Keratinocyte (primary cell): ENCODE measurements around the gene ERC1. TPM values are rescaled to one million over a fixed set of nuclear protein-coding genes. Genes with fewer than 3 reads are reported as not detected.

Source experiments
- DNase-seq: peaks from one replicate; pipeline ENCODE4 v3.0.0-alpha.2; 2011; ENCODE audit warnings: low read depth, missing footprints, low spot score
- FAIRE-seq: peaks from 2 replicates; lab custom pipeline; 2011; peaks lifted over from hg19 to GRCh38; lab: Jason Lieb, UNC
- H2AFZ ChIP-seq: 2 replicates; pipeline ENCODE4 v1.6.0; 2012; ENCODE audit warnings: low read length, control low read depth, inconsistent platforms; ENCODE audit not compliant: control insufficient read depth
- H3K27ac ChIP-seq: 2 replicates; pipeline ENCODE4 v1.5.1; 2011; ENCODE audit warnings: low read length; ENCODE audit not compliant: control insufficient read depth, insufficient read depth
- H3K27me3 ChIP-seq: 3 replicates; pipeline ENCODE4 v1.6.0; 2011; ENCODE audit warnings: low read length; ENCODE audit not compliant: control insufficient read depth, insufficient read depth; ENCODE audit errors: extremely low read depth
- H3K36me3 ChIP-seq, 2 experiments: 2 replicates in 1 of 2; 3 replicates in 1 of 2; pipeline ENCODE4 v1.5.1; 2011; ENCODE audit warnings: low read length in 2 of 2, mild to moderate bottlenecking in 1 of 2; ENCODE audit not compliant: control insufficient read depth in 2 of 2, insufficient read depth in 2 of 2; ENCODE audit errors: extremely low read depth in 1 of 2
- H3K4me1 ChIP-seq: 3 replicates; pipeline ENCODE4 v1.5.1; 2011; ENCODE audit warnings: low read length; ENCODE audit not compliant: control insufficient read depth, insufficient read depth; ENCODE audit errors: extremely low read depth
- H3K4me2 ChIP-seq: 3 replicates; pipeline ENCODE4 v1.6.0; 2011; ENCODE audit warnings: low read depth, low read length; ENCODE audit not compliant: control insufficient read depth, insufficient read depth; ENCODE audit errors: extremely low read depth
- H3K4me3 ChIP-seq, 3 experiments: fragments of 200-600 bp in 1 of 3; sonication (generic) in 1 of 3; 2 replicates in 2 of 3; 3 replicates in 1 of 3; pipeline ENCODE4 v1.5.1; 2011 to 2016; ENCODE audit warnings: low read length in 3 of 3, mild to moderate bottlenecking in 3 of 3, control low read depth in 2 of 3, inconsistent platforms in 1 of 3, low read depth in 1 of 3, mixed read lengths in 1 of 3, mixed run types in 1 of 3, moderate library complexity in 1 of 3; ENCODE audit not compliant: control insufficient read depth in 2 of 3, insufficient read depth in 2 of 3; ENCODE audit errors: extremely low read depth in 1 of 3
- H3K79me2 ChIP-seq: 2 replicates; pipeline ENCODE4 v1.6.0; 2012; ENCODE audit warnings: low read length; ENCODE audit not compliant: control insufficient read depth, insufficient read depth
- H3K9ac ChIP-seq: 3 replicates; pipeline ENCODE4 v1.6.0; 2011; ENCODE audit warnings: low read length; ENCODE audit not compliant: control insufficient read depth, insufficient read depth; ENCODE audit errors: extremely low read depth
- H3K9me1 ChIP-seq: 3 replicates; pipeline ENCODE4 v1.6.0; 2011; ENCODE audit warnings: low read length; ENCODE audit not compliant: control insufficient read depth, insufficient read depth; ENCODE audit errors: extremely low read depth
- H3K9me3 ChIP-seq: 2 replicates; pipeline ENCODE4 v1.5.1; 2012; ENCODE audit warnings: low read depth, low read length; ENCODE audit not compliant: control insufficient read depth
- H4K20me1 ChIP-seq: 3 replicates; pipeline ENCODE4 v1.6.0; 2011; ENCODE audit warnings: low read length; ENCODE audit not compliant: control insufficient read depth, insufficient read depth; ENCODE audit errors: extremely low read depth
- EZH2 ChIP-seq: IDR thresholded peaks from one replicate; pipeline ENCODE4 v1.6.1; 2012; ENCODE audit warnings: inconsistent platforms, mild to moderate bottlenecking, low read length, moderate library complexity
- dilution Hi-C: fragments of 300-500 bp; cut with MboI; formaldehyde crosslinking; loops from one replicate; pipeline ENCODE4 v1.7.0; 2020; ENCODE audit warnings: low sequenced_read_pairs; ENCODE audit not compliant: extremely low pct_ligation_motif_present
- polyA plus RNA-seq, 5 experiments: library from polyadenylated mRNA; depleted of rRNA in 3 of 5; stranded (reverse) in 3 of 5; stranded (forward) in 1 of 5; unstranded in 1 of 5; fragments of >200 nt; gene quantifications; 1 replicate in 1 of 5; 2 replicates in 3 of 5; 3 replicates in 1 of 5; pipeline versions ENCODE4 v1.2.1 to v1.2.3, GENCODE V29; 2011 to 2012; ENCODE audit warnings: missing spikeins in 2 of 5, low read depth in 1 of 5, low replicate concordance in 1 of 5
- TF ChIP-seq, protein P1 (sequence below), 3 experiments: IDR thresholded peaks in 1 of 3; conservative IDR thresholded peaks in 1 of 3; optimal IDR thresholded peaks in 1 of 3; 2 replicates in 2 of 3; 3 replicates in 1 of 3; pipeline versions ENCODE3 to v1.5.1; 2011; ENCODE audit warnings: low read length in 3 of 3, mild to moderate bottlenecking in 3 of 3, moderate library complexity in 2 of 3, control low read depth in 1 of 3, inconsistent platforms in 1 of 3; ENCODE audit not compliant: insufficient read depth in 2 of 3; ENCODE audit errors: extremely low read depth in 1 of 3

Gene ERC1
- polyA plus RNA-seq, 1 donor (not counting 4 experiments of a cell fraction or from before 2014, with no cell fraction given): 16.1 TPM

DNA sequence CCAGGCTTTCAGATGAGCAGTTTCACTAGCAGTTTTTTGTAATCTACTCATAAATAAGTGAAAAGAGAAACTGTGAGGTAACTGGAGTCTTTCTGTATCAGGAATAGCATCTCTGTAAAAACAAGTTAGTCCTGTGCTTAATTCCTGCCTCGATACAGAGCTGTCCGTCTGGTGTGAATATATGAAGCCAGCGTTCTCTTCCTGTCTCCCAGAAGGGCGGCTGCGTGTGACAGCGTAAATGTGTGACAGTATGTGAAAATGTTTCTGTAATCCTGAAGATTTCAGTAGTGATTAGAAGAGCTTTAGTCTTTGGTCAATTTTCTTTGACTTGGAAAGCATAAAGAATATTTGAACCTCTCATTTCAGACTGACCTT, 453.1 kb downstream of the ERC1 start:
- H4K20me1 ChIP-seq: no peaks in the 10 kb centered on the region
- no peak for DNase-seq
- FAIRE-seq: no peak
- H3K4me3 ChIP-seq: no peak overlapping the region
- H3K27me3 ChIP-seq: no peaks in the 10 kb centered on the region
- no peaks in the 10 kb centered on the region for H3K4me1 ChIP-seq
- no peak overlapping the region for H3K9ac ChIP-seq
- no peak overlapping the region for H3K4me2 ChIP-seq
- H3K27ac ChIP-seq: no peak overlapping the region
- H3K9me3 ChIP-seq: no peaks in the 10 kb centered on the region
- H3K36me3 ChIP-seq: peaks cover 3% of the 10 kb centered on the region in 2 experiments
- no peaks in the 10 kb centered on the region for H3K9me1 ChIP-seq
- no peak for TF ChIP-seq EZH2
- TF ChIP-seq, protein P1, sequence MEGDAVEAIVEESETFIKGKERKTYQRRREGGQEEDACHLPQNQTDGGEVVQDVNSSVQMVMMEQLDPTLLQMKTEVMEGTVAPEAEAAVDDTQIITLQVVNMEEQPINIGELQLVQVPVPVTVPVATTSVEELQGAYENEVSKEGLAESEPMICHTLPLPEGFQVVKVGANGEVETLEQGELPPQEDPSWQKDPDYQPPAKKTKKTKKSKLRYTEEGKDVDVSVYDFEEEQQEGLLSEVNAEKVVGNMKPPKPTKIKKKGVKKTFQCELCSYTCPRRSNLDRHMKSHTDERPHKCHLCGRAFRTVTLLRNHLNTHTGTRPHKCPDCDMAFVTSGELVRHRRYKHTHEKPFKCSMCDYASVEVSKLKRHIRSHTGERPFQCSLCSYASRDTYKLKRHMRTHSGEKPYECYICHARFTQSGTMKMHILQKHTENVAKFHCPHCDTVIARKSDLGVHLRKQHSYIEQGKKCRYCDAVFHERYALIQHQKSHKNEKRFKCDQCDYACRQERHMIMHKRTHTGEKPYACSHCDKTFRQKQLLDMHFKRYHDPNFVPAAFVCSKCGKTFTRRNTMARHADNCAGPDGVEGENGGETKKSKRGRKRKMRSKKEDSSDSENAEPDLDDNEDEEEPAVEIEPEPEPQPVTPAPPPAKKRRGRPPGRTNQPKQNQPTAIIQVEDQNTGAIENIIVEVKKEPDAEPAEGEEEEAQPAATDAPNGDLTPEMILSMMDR (optimal IDR thresholded peaks at IDR 0.05 in 1 of 3, IDR thresholded peaks at IDR 0.05 in 1 of 3, conservative IDR thresholded peaks at IDR 0.05 in 1 of 3; ENCODE audit: extremely low read depth in 1 of 3, insufficient read depth in 2 of 3, low read length in 3 of 3): no peak
- H3K79me2 ChIP-seq: no peaks in the 10 kb centered on the region
- H2AFZ ChIP-seq: no peak overlapping the region
- dilution Hi-C loops: no loop called here

DNA sequence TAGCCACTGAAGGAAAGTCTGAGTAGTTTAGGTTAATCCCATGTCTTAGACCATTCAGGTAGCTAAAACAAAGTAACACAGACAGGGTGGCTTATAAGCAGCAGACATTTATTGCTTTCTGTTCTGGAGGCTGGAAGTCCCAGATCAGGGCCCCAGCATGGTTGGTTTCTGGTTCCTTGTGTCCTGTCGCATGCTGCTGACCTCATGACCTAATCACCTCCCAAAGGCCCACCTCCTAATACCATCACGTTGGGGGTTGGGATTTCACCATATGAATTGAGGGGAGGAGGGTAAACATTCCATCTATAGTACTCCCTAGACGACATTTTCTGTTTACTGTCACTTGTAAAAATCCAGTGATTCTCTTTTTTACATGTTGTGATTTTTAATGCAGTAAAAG, 454.8 kb downstream of the ERC1 start:
- dilution Hi-C loops: no loop called here
- Histone ChIP-seq H4K20me1 (no peaks in the 10 kb centered on the region), H3K36me3 (peaks cover 3% of the 10 kb centered on the region in 2 experiments), H3K27me3 (no peaks in the 10 kb centered on the region), H3K27ac (no peak overlapping the region), H3K9ac (no peak overlapping the region), H3K9me3 (no peaks in the 10 kb centered on the region), H3K79me2 (no peaks in the 10 kb centered on the region), H3K9me1 (no peaks in the 10 kb centered on the region), H3K4me2 (no peak overlapping the region), H3K4me1 (no peaks in the 10 kb centered on the region), H2AFZ (no peak overlapping the region), H3K4me3 (no peak overlapping the region)
- DNase-seq: no peak
- no peak for FAIRE-seq
- TF ChIP-seq, protein P1 (optimal IDR thresholded peaks at IDR 0.05 in 1 of 3, IDR thresholded peaks at IDR 0.05 in 1 of 3, conservative IDR thresholded peaks at IDR 0.05 in 1 of 3; ENCODE audit: extremely low read depth in 1 of 3, insufficient read depth in 2 of 3, low read length in 3 of 3): no peak
